OCI-LY7 (cell line): ENCODE data around the gene ZFP14. TPM values are rescaled to one million over a fixed set of nuclear protein-coding genes. Genes with fewer than 3 reads are reported as not detected.

Experiments
- total RNA-seq, 2 experiments: library from RNA; depleted of rRNA in 1 of 2; stranded (reverse); fragments of >200 nt in 1 of 2; shearing (Covaris generic) in 1 of 2; gene quantifications; 2 replicates each; pipeline ENCODE4 v1.2.3, GENCODE V29; 2014 to 2022

ZFP14 gene
- total RNA-seq, 2 experiments from 2014 or later = 5.2 to 6.2 TPM

Other genes starting within 250 kb of the ZFP14 start
- gene CAPNS1, start 239.1 kb downstream of the ZFP14 start, total RNA-seq (2014; rRNA removed; shearing (Covaris generic)) = 125 and 166 TPM in 2 replicates
- gene CAPNS1, start 239.1 kb downstream of the ZFP14 start, total RNA-seq (2022) = 337 and 339 TPM in 2 replicates
- gene COX7A1, start 226.8 kb downstream of the ZFP14 start, total RNA-seq (2014; rRNA removed; shearing (Covaris generic)) = not detected in 2 replicates
- not detected in 2 replicates for gene COX7A1, start 226.8 kb downstream of the ZFP14 start, total RNA-seq (2022)
- gene ZNF565, start 164.5 kb downstream of the ZFP14 start, total RNA-seq (2014; rRNA removed; shearing (Covaris generic)) = 2.1 and 2.8 TPM in 2 replicates
- 3.2 and 4.0 TPM in 2 replicates for gene ZNF565, start 164.5 kb downstream of the ZFP14 start, total RNA-seq (2022)
- gene ZNF146, start 164.1 kb downstream of the ZFP14 start, total RNA-seq (2014; rRNA removed; shearing (Covaris generic)) = 67.4 and 69.4 TPM in 2 replicates
- 85.1 and 86.3 TPM in 2 replicates for gene ZNF146, start 164.1 kb downstream of the ZFP14 start, total RNA-seq (2022)
- gene ZFP82, start 39.4 kb upstream of the ZFP14 start, total RNA-seq (2014; rRNA removed; shearing (Covaris generic)) = 13.5 and 14.5 TPM in 2 replicates
- 15.6 and 17.7 TPM in 2 replicates for gene ZFP82, start 39.4 kb upstream of the ZFP14 start, total RNA-seq (2022)
- 16.1 and 29.5 TPM in 2 replicates for gene ZNF566, start 110.4 kb upstream of the ZFP14 start, total RNA-seq (2014; rRNA removed; shearing (Covaris generic))
- 17.3 and 20.3 TPM in 2 replicates for gene ZNF566, start 110.4 kb upstream of the ZFP14 start, total RNA-seq (2022)
- 9.9 and 11.1 TPM in 2 replicates for gene ZNF260, start 149.1 kb upstream of the ZFP14 start, total RNA-seq (2014; rRNA removed; shearing (Covaris generic))
- gene ZNF260, start 149.1 kb upstream of the ZFP14 start, total RNA-seq (2022) = 14.5 and 17.5 TPM in 2 replicates
- gene ZNF529, start 194.1 kb upstream of the ZFP14 start, total RNA-seq (2014; rRNA removed; shearing (Covaris generic)) = 9.0 and 11.6 TPM in 2 replicates
- 13.4 and 18.6 TPM in 2 replicates for gene ZNF529, start 194.1 kb upstream of the ZFP14 start, total RNA-seq (2022)
- 1.1 and 2.1 TPM in 2 replicates for gene ZNF382, start 226.1 kb upstream of the ZFP14 start, total RNA-seq (2014; rRNA removed; shearing (Covaris generic))
- gene ZNF382, start 226.1 kb upstream of the ZFP14 start, total RNA-seq (2022) = 2.1 and 3.2 TPM in 2 replicates